Activated CD4-positive, alpha-beta T cell treated with anti-CD3 and anti-CD28 coated beads, Interleukin-10, Interleukin-2, amounts not matched to agents 100 ng/mL and 50 ng/mL, durations not matched to agents 16 hours and 8 hours (primary cell): ENCODE data around the gene LSS.
A peak's percentile ranks its signal among the peaks of the same experiment; 100 is the strongest.
"Not testable (repeated sequence)": the region's sequence is repeated elsewhere in the genome, so short reads cannot be mapped to it uniquely, and the experiment has no call there.

Source experiments
- DNase-seq: peaks from one replicate; pipeline ENCODE4 v3.0.0-alpha.2; 2020

The LSS gene

GRCh38 chr21:46245213-46245915 lies 16.8 kb upstream of the LSS start:
- DNase-seq: no peak

- no peak for DNase-seq
Measured at GRCh38 chr21:46244602-46245001, 16.0 kb upstream of the LSS start.

GRCh38 chr21:46243960-46244361 lies 15.4 kb upstream of the LSS start:
- DNase-seq: peak; percentile 19

GRCh38 chr21:46243325-46243724 lies 14.8 kb upstream of the LSS start:
- DNase-seq: no peak

GRCh38 chr21:46241577-46241976 lies 13.0 kb upstream of the LSS start:
- not testable (repeated sequence) for DNase-seq

- DNase-seq: no peak
Measured at GRCh38 chr21:46239817-46240325, 11.3 kb upstream of the LSS start.

- DNase-seq: no peak
Measured at GRCh38 chr21:46237474-46237873, 8.9 kb upstream of the LSS start.

GRCh38 chr21:46234436-46234950 lies 5.9 kb upstream of the LSS start:
- no peak for DNase-seq

- no peak for DNase-seq
Measured at GRCh38 chr21:46229923-46230260, 1.3 kb upstream of the LSS start.

- no peak for DNase-seq
Measured at GRCh38 chr21:46229133-46229922, 754 bp upstream of the LSS start.

- DNase-seq: no peak
Measured at GRCh38 chr21:46227811-46228344, 696 bp downstream of the LSS start.

GRCh38 chr21:46226920-46227599 lies 1.5 kb downstream of the LSS start:
- no peak for DNase-seq

- no peak for DNase-seq
Measured at GRCh38 chr21:46226146-46226545, 2.4 kb downstream of the LSS start.

GRCh38 chr21:46223661-46224060 lies 4.9 kb downstream of the LSS start:
- DNase-seq: not testable (repeated sequence)

GRCh38 chr21:46223217-46223616 lies 5.4 kb downstream of the LSS start:
- no peak for DNase-seq

- DNase-seq: no peak
Measured at GRCh38 chr21:46222436-46223116, 6.0 kb downstream of the LSS start.

- no peak for DNase-seq
Measured at GRCh38 chr21:46221664-46222435, 6.7 kb downstream of the LSS start.

- no peak for DNase-seq
Measured at GRCh38 chr21:46220847-46221246, 7.7 kb downstream of the LSS start.

GRCh38 chr21:46220275-46220810 lies 8.2 kb downstream of the LSS start:
- no peak for DNase-seq

- DNase-seq: no peak
Measured at GRCh38 chr21:46219591-46220239, 8.9 kb downstream of the LSS start.
